GM18861 (cell line): ENCODE data around the gene MTPN.

ENCODE experiments used
- ATAC-seq: cut with Tn5 transposase; IDR thresholded peaks from one replicate; pipeline ENCODE4 v1.9.1; 2021; ENCODE audit not compliant: unreplicated experiment

The MTPN gene

GRCh38 chr7:135929249-135929648, 47.9 kb downstream of the MTPN start:
- ATAC-seq = no peak

- no peak for ATAC-seq
Measured at GRCh38 chr7:135928136-135928535, 49.0 kb downstream of the MTPN start.

- ATAC-seq = no peak
Measured at GRCh38 chr7:135925210-135925609, 51.9 kb downstream of the MTPN start.

- no peak for ATAC-seq
Measured at GRCh38 chr7:135924302-135924701, 52.9 kb downstream of the MTPN start.

GRCh38 chr7:135922263-135922662, 54.9 kb downstream of the MTPN start:
- ATAC-seq = no peak

- no peak for ATAC-seq
Measured at GRCh38 chr7:135920478-135920877, 56.7 kb downstream of the MTPN start.

- ATAC-seq = no peak
Measured at GRCh38 chr7:135919071-135919841, 57.9 kb downstream of the MTPN start.

GRCh38 chr7:135918134-135918533, 59.0 kb downstream of the MTPN start:
- no peak for ATAC-seq

- no peak for ATAC-seq
Measured at GRCh38 chr7:135917721-135918120, 59.4 kb downstream of the MTPN start.

GRCh38 chr7:135914346-135914745, 62.8 kb downstream of the MTPN start:
- ATAC-seq = no peak

- no peak for ATAC-seq
Measured at GRCh38 chr7:135913404-135913803, 63.8 kb downstream of the MTPN start.

- ATAC-seq = no peak
Measured at GRCh38 chr7:135911099-135911498, 66.1 kb downstream of the MTPN start.

- ATAC-seq = no peak
Measured at GRCh38 chr7:135910393-135911036, 66.6 kb downstream of the MTPN start.

- no peak for ATAC-seq
Measured at GRCh38 chr7:135905858-135906257, 71.3 kb downstream of the MTPN start.

- ATAC-seq = no peak
Measured at GRCh38 chr7:135905355-135905754, 71.8 kb downstream of the MTPN start.

GRCh38 chr7:135904282-135904681, 72.9 kb downstream of the MTPN start:
- ATAC-seq = no peak

- ATAC-seq = no peak
Measured at GRCh38 chr7:135901585-135902540, 75.3 kb downstream of the MTPN start.

- no peak for ATAC-seq
Measured at GRCh38 chr7:135900065-135900546, 77.1 kb downstream of the MTPN start.

- no peak for ATAC-seq
Measured at GRCh38 chr7:135899458-135900064, 77.6 kb downstream of the MTPN start.

GRCh38 chr7:135898226-135898625, 78.9 kb downstream of the MTPN start:
- no peak for ATAC-seq

GRCh38 chr7:135894816-135895215, 82.3 kb downstream of the MTPN start:
- ATAC-seq = no peak
